Raji (cell line): Measurements from ENCODE around the gene NRL.
A peak's percentile ranks its signal among the peaks of the same experiment; 100 is the strongest.

Experiments used
- POLR2A ChIP-seq: IDR thresholded peaks from 2 replicates; pipeline ENCODE4 v1.6.1; 2011; ENCODE audit warnings: low read depth, low read length, control low read depth; ENCODE audit not compliant: insufficient read depth

Gene NRL

GRCh38 chr14:24098229-24098926, 16.4 kb downstream of the NRL start:
- TF ChIP-seq POLR2A = no peak

DNA sequence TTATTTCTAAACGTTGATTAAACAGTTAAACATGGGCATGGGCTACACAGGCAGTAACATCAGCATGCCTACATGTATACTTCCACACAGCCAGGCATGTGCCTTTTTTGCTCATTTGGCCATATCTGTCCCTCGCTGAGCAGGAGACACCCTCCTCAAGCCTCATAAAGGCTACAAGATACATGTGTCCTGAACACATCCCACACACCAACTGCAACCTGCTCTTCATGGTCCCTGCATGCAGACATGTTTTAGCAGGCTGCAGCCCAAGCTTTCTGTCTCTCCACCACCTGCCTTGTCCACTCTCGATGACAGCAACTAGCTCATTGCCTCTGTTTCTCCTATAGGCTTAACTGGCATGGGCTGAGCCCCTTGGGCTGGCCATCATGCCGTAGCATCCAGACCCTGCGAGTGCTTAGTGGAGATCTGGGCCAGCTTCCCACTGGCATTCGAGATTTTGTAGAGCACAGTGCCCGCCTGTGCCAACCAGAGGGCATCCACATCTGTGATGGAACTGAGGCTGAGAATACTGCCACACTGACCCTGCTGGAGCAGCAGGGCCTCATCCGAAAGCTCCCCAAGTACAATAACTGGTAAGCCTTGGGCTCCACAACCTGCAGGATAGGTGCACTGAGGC, 18.1 kb downstream of the NRL start:
- peak; percentile 44; the same call in 1 of the 2 replicates for TF ChIP-seq POLR2A

- peak; percentile 90 for TF ChIP-seq POLR2A
Observed at GRCh38 chr14:24095271-24096068, 19.3 kb downstream of the NRL start.

DNA sequence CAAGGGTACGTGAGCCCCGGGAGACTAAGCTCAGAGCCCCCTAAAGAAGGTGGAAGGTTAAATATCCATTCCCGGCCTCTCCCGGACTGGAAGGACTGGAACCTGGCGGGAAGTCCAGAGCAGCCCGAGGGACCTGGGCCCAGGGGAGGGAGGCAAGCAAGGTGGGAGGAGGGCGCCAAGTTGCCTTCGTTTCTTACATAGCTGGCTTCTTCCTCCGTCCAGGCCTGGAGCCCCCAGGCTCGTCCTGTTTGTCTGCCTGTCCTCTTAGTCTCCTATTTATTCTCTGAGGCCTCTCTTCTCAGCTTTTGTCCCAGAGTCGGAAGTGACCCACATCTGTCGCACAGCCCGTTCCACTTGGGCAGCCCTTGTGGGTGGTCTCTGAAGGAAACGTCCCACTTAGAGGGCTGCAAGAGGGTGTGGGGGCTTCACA, 19.9 kb downstream of the NRL start:
- TF ChIP-seq POLR2A = no peak

DNA sequence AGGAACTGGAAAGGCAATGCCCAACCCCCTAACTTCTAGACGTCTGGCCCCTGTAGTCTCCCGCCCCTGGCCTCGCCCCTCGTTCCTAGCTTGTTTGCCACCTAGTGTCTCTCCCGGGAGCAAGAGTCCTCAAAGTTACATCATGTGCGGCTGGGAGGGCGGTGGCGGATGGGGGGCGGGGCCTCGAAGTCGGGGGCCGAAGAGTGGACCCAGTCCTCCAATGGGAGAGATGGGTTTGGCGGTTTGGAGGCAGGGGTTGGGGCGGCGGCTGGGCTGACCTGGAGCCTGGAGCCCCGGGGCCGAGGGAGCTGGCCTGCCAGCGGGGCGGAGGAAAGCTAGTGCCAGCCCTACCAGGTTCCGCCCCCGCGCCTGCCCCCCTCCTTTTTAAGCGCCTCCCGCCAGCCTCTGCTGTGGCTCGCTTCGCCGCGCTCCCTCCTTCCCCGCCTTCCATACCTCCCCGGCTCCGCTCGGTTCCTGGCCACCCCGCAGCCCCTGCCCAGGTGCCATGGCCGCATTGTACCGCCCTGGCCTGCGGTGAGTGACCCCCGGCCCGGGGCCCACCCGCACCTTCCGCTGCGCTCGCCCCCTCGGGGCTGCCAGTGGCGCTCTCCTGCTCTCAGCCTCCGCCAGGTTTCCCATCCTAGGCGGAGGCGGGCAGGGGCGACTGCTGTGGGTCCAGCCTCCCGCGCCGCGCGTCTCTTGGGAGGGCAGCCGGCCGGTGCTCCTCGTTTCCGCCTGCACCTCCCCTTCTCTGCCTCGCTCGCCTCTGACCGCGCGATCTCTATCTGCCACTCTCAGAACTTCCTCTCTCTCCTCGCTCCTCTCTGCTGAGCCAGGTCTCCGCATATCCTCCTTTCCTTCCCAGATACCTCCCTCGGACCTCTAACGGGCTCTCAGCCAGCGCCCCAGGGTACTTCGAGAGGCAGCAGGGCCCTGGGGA, 20.6 kb downstream of the NRL start, which contains the start of gene PCK2:
TSS of gene PCK2 (plus strand) at position 411 of the 940 bp plus-strand sequence. CDS start at position 506, 95 bp downstream.
- peak; percentile 91 for TF ChIP-seq POLR2A

GRCh38 chr14:24093207-24093900, 21.4 kb downstream of the NRL start:
- TF ChIP-seq POLR2A = no peak

GRCh38 chr14:24092505-24093206, 22.1 kb downstream of the NRL start:
- TF ChIP-seq POLR2A = no peak; the same call in 1 of the 2 replicates

GRCh38 chr14:24092110-24092504, 22.6 kb downstream of the NRL start:
- no peak for TF ChIP-seq POLR2A

DNA sequence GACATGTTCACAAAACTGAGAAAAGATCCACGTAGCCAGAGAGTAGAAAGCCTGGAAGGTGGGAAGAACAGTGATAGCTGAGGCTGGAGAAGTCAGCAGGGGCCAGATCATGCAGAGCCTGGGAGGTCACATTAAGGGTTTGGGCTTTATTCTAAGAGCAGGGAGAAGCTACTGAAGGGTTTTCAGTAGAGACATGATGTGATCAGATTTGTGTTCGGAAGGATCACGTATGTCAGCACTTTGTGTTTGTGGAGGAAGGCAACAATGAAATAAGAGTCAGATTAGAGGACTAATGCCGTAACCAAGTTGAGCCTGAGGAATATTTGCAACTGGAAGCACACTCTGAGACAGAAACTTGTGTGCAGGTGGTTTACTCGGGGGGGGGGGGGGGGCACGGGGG, 24.9 kb downstream of the NRL start:
- TF ChIP-seq POLR2A = no peak

DNA sequence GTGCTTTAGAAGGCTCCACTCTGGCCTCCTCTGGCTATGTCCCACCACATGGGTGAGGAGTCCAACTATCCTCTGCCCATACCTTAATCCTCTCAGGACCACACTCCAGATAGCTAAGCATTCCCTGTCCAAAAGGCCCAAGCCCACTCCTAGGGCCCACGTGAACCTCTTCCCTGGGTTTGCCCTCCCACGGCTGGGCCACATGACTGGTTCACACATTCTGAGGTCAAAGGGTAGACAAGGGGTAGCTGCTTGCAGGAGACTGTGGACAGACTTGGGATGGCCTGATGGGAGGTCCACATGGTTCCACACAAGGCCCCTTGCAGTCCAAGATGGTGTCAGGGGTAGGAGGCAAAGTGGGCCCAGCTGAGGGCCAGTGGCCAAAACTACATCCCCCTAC, 26.7 kb downstream of the NRL start:
- TF ChIP-seq POLR2A = no peak

DNA sequence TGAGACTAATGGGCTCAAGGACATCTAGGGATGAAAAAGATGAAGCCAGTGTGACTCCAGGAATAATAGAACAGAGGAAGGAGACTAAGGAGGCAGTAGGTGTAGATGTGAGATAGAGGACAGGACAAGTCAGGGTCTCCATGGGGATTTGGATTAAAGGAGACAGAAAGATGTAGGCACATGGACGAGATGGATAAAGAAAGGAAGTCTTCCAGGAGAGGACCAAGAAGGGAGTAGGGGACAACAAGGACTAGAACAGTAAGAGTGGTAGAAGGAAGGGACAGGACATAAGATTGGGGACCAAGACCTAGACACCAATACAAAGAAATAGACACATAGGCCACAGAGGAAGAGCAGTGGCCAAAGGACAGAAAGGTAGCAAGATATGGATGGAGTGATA, 27.7 kb downstream of the NRL start:
- no peak for TF ChIP-seq POLR2A

DNA sequence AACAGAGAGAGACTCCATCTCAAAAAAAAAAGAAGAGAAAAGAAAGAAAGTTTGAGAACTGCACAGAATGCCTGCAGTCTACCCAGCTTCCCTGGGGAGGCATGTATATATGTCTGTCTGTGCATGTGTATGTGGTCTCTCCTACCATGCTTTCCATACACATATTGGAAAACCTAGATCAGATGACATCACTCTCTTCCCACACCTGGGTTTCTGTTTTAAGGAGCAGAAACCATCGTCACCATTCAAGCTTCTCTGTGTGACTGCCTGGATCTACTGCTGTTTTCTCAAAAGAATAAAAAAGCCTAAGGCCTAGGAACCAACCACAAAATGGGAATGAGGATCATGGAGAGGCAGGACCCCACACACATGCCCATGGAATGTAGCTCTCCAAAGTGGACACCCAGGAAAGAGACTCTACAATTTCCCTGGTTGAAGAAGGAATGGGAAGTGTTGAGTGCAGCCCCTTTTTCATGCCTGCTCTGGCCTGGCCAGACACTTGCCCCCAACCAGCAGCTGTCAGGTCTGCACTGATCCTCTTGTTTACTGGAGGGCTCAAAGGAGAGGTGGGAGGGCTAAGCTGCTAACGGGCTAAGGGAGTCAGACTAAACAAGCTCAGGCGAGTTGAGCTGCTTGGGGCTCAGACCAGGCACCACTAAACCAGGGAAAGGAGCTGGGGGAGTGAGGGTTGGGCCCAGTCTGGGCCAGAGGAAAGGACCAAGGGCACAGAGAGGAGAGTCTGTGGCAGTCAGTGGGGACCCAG, 28.4 kb downstream of the NRL start:
- TF ChIP-seq POLR2A = no peak

DNA sequence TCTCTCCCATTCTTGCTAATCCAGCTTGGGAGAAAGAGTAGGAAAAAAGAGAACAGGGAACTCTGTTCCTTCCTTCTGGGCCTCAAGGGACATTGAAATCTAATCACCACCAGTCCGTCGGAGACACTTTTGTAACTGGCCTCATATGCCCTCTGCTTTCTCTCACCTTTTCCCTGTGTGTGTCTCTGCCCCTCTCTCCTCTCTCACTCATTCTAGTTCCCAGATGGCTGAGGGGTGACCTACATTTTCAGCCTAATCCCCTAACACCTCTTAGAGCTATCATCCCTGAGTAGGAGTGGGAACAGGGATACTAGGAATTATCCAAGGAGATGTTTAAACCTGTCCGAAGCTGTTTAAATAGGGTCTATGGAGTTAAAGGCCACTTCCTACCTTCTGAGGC, 29.5 kb downstream of the NRL start:
- no peak for TF ChIP-seq POLR2A
